GM19397 (cell line): ENCODE data around the gene QARS1.

Experiments used
- ATAC-seq: cut with Tn5 transposase; IDR thresholded peaks from one replicate; pipeline ENCODE4 v1.9.1; 2021; ENCODE audit warnings: mild to moderate bottlenecking, moderate library complexity; ENCODE audit not compliant: unreplicated experiment

QARS1 gene

GRCh38 chr3:49120438-49121131, 16.0 kb upstream of the QARS1 start, which contains the start of gene USP19:
USP19 (minus strand) TSS chr3:49120823; CDS start chr3:49119145, 1,678 bp downstream.
- ATAC-seq = peak; percentile 81

- no peak for ATAC-seq
Observed at GRCh38 chr3:49120096-49120437, 15.5 kb upstream of the QARS1 start.

- no peak for ATAC-seq
Observed at GRCh38 chr3:49119439-49119838, 14.9 kb upstream of the QARS1 start.

GRCh38 chr3:49119036-49119435, 14.5 kb upstream of the QARS1 start:
- ATAC-seq = no peak

GRCh38 chr3:49112262-49112661, 7.7 kb upstream of the QARS1 start:
- no peak for ATAC-seq

GRCh38 chr3:49111347-49111746, 6.8 kb upstream of the QARS1 start:
- no peak for ATAC-seq

GRCh38 chr3:49110780-49111179, 6.2 kb upstream of the QARS1 start:
- ATAC-seq = no peak

GRCh38 chr3:49108346-49108745, 3.8 kb upstream of the QARS1 start:
- no peak for ATAC-seq

- no peak for ATAC-seq
Observed at GRCh38 chr3:49104052-49104426, 518 bp downstream of the QARS1 start.

GRCh38 chr3:49100046-49100615, 4.4 kb downstream of the QARS1 start:
- ATAC-seq = no peak

GRCh38 chr3:49098910-49099630, 5.5 kb downstream of the QARS1 start:
- ATAC-seq = no peak

GRCh38 chr3:49098429-49098828, 6.1 kb downstream of the QARS1 start:
- no peak for ATAC-seq

GRCh38 chr3:49093853-49094767, 10.4 kb downstream of the QARS1 start, which contains the start of gene QRICH1:
QRICH1 (minus strand) TSS chr3:49094071; CDS start chr3:49077017, 17,054 bp downstream.
- ATAC-seq = peak; percentile 72

- ATAC-seq = peak; percentile 53
Observed at GRCh38 chr3:49092938-49093852, 11.4 kb downstream of the QARS1 start.

GRCh38 chr3:49081429-49081828, 23.1 kb downstream of the QARS1 start:
- no peak for ATAC-seq

- ATAC-seq = no peak
Observed at GRCh38 chr3:49079270-49079669, 25.3 kb downstream of the QARS1 start.

- ATAC-seq = no peak
Observed at GRCh38 chr3:49076646-49077045, 27.9 kb downstream of the QARS1 start.

GRCh38 chr3:49076116-49076515, 28.4 kb downstream of the QARS1 start:
- ATAC-seq = no peak

- no peak for ATAC-seq
Observed at GRCh38 chr3:49058011-49058410, 46.5 kb downstream of the QARS1 start.

- ATAC-seq = no peak
Observed at GRCh38 chr3:49057268-49057667, 47.3 kb downstream of the QARS1 start.
